ENCODE data around the gene KRT85.

Gene KRT85

GRCh38 chr12:52379536-52379935 lies 12.3 kb upstream of the KRT85 start:
- H3K27me3 ChIP-seq (ENCODE audit: control insufficient read depth in 1 of 2, insufficient read depth in 1 of 2, low read length in 2 of 2), result peaks cover 73 to 74% of the 10 kb centered on the region in 2 experiments
- no peak overlapping the region for H2BK15ac ChIP-seq (ENCODE audit: low read depth, poor library complexity, severe bottlenecking)
- no peak overlapping the region for H2BK5ac ChIP-seq (ENCODE audit: low read depth, low read length, poor library complexity, severe bottlenecking)
- H3K4me2 ChIP-seq (ENCODE audit: low read length, poor library complexity, severe bottlenecking), result no peak overlapping the region
- no peak for DNase-seq
- H3K9ac ChIP-seq (ENCODE audit: low read length), result no peak overlapping the region
- no peak overlapping the region for H3K4ac ChIP-seq (ENCODE audit: low read depth in 1 of 2, low read length in 2 of 2)
- no peak overlapping the region for H2BK120ac ChIP-seq (ENCODE audit: low read depth, low read length)
- 52% methylated on average over 2 of the region's 6 CpGs for WGBS
- H4K8ac ChIP-seq (ENCODE audit: low read length), result no peak overlapping the region
- H3K14ac ChIP-seq (ENCODE audit: low read length in 2 of 2), result no peak overlapping the region
- no peak overlapping the region for H2AK5ac ChIP-seq (ENCODE audit: low read length, severe bottlenecking)
- peaks cover 1% of the 10 kb centered on the region for H3K4me1 ChIP-seq (ENCODE audit: control insufficient read depth, insufficient read depth, low read depth, low read length)
- no peak overlapping the region for H3K23ac ChIP-seq (ENCODE audit: low read length in 2 of 2)
- no peak overlapping the region for H2BK12ac ChIP-seq (ENCODE audit: low read length in 2 of 2)
- H3K4me3 ChIP-seq (ENCODE audit: insufficient read depth in 1 of 2, low read depth in 1 of 2, low read length in 2 of 2), result no peak overlapping the region
- no peak overlapping the region for H2AFZ ChIP-seq (ENCODE audit: low read depth, low read length)
- no peaks in the 10 kb centered on the region for H3K9me3 ChIP-seq (ENCODE audit: control insufficient read depth, low read length)
- no peak overlapping the region for H3K18ac ChIP-seq (ENCODE audit: low read depth in 1 of 2, low read length in 2 of 2)
- H4K91ac ChIP-seq (ENCODE audit: low read length), result no peak overlapping the region
- H3K36me3 ChIP-seq (ENCODE audit: control insufficient read depth in 1 of 2, insufficient read depth in 2 of 2, low read depth in 1 of 2, low read length in 2 of 2), result no peaks in the 10 kb centered on the region
- no peak overlapping the region for H3K27ac ChIP-seq (ENCODE audit: low read length, poor library complexity, severe bottlenecking)
- no peaks in the 10 kb centered on the region for H3K79me1 ChIP-seq (replicated peaks; ENCODE audit: low read length, poor library complexity, severe bottlenecking)

DNA sequence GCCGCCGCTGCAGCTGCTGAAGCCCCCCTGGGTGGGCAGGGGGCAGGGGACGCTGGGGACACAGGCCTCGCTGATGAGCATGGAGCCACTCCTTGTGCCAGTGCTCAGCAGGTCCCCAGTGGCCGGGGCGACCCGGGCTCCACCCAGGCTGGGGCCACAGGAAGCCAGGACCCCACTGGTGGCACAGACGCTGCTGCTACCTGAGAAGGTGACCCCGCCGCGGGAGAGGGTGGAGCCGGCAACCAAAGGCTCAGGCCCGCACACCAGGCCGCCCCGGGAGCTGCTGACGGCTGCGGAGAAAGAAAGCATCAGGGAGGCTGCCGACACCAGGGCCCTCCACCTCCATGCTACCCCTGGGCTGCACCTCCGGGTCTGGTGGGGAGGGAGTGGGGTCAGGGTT lies 10.8 kb upstream of the KRT85 start:
- WGBS, result 87% methylated on average over 15 of the region's 19 CpGs

GRCh38 chr12:52377266-52377665 lies 10.0 kb upstream of the KRT85 start:
- Histone ChIP-seq H2BK15ac (ENCODE audit: low read depth, poor library complexity, severe bottlenecking) (no peak overlapping the region), H2BK5ac (ENCODE audit: low read depth, low read length, poor library complexity, severe bottlenecking) (no peak overlapping the region), H3K4me3 (ENCODE audit: insufficient read depth in 1 of 2, low read depth in 1 of 2, low read length in 2 of 2) (no peak overlapping the region), H3K4me1 (ENCODE audit: control insufficient read depth, insufficient read depth, low read depth, low read length) (peaks cover 1% of the 10 kb centered on the region), H4K91ac (ENCODE audit: low read length) (no peak overlapping the region), H3K36me3 (ENCODE audit: control insufficient read depth in 1 of 2, insufficient read depth in 2 of 2, low read depth in 1 of 2, low read length in 2 of 2) (no peaks in the 10 kb centered on the region), H2AK5ac (ENCODE audit: low read length, severe bottlenecking) (no peak overlapping the region), H2AFZ (ENCODE audit: low read depth, low read length) (no peak overlapping the region), H2BK12ac (ENCODE audit: low read length in 2 of 2) (no peak overlapping the region), H3K18ac (ENCODE audit: low read depth in 1 of 2, low read length in 2 of 2) (no peak overlapping the region), H3K9ac (ENCODE audit: low read length) (no peak overlapping the region), H3K14ac (ENCODE audit: low read length in 2 of 2) (no peak overlapping the region), H3K27ac (ENCODE audit: low read length, poor library complexity, severe bottlenecking) (no peak overlapping the region), H2BK120ac (ENCODE audit: low read depth, low read length) (no peak overlapping the region), H3K23ac (ENCODE audit: low read length in 2 of 2) (no peak overlapping the region), H3K4me2 (ENCODE audit: low read length, poor library complexity, severe bottlenecking) (no peak overlapping the region), H3K27me3 (ENCODE audit: control insufficient read depth in 1 of 2, insufficient read depth in 1 of 2, low read length in 2 of 2) (peaks cover 53 to 58% of the 10 kb centered on the region in 2 experiments), H3K79me1 (replicated peaks; ENCODE audit: low read length, poor library complexity, severe bottlenecking) (no peaks in the 10 kb centered on the region), H3K4ac (ENCODE audit: low read depth in 1 of 2, low read length in 2 of 2) (no peak overlapping the region), H3K9me3 (ENCODE audit: control insufficient read depth, low read length) (peaks cover 6% of the 10 kb centered on the region), H4K8ac (ENCODE audit: low read length) (no peak overlapping the region)
- 79% methylated on average over 8 of the region's 8 CpGs for WGBS
- no peak for DNase-seq

More for the DNA sequence above, 10.8 kb upstream of the KRT85 start:
- Histone ChIP-seq H3K9me3 (ENCODE audit: control insufficient read depth, low read length) (peaks cover 6% of the 10 kb centered on the region), H3K79me1 (replicated peaks; ENCODE audit: low read length, poor library complexity, severe bottlenecking) (no peaks in the 10 kb centered on the region), H3K14ac (ENCODE audit: low read length in 2 of 2) (no peak overlapping the region), H2BK15ac (ENCODE audit: low read depth, poor library complexity, severe bottlenecking) (no peak overlapping the region), H3K18ac (ENCODE audit: low read depth in 1 of 2, low read length in 2 of 2) (no peak overlapping the region), H4K8ac (ENCODE audit: low read length) (no peak overlapping the region), H4K91ac (ENCODE audit: low read length) (no peak overlapping the region), H3K36me3 (ENCODE audit: control insufficient read depth in 1 of 2, insufficient read depth in 2 of 2, low read depth in 1 of 2, low read length in 2 of 2) (no peaks in the 10 kb centered on the region), H3K23ac (ENCODE audit: low read length in 2 of 2) (no peak overlapping the region), H3K27ac (ENCODE audit: low read length, poor library complexity, severe bottlenecking) (no peak overlapping the region), H3K27me3 (ENCODE audit: control insufficient read depth in 1 of 2, insufficient read depth in 1 of 2, low read length in 2 of 2) (peaks cover 61 to 65% of the 10 kb centered on the region in 2 experiments), H2BK120ac (ENCODE audit: low read depth, low read length) (no peak overlapping the region), H2AK5ac (ENCODE audit: low read length, severe bottlenecking) (no peak overlapping the region), H3K4me2 (ENCODE audit: low read length, poor library complexity, severe bottlenecking) (no peak overlapping the region), H2BK5ac (ENCODE audit: low read depth, low read length, poor library complexity, severe bottlenecking) (no peak overlapping the region), H3K4me1 (ENCODE audit: control insufficient read depth, insufficient read depth, low read depth, low read length) (peaks cover 1% of the 10 kb centered on the region), H2BK12ac (ENCODE audit: low read length in 2 of 2) (no peak overlapping the region), H3K4ac (ENCODE audit: low read depth in 1 of 2, low read length in 2 of 2) (no peak overlapping the region), H2AFZ (ENCODE audit: low read depth, low read length) (no peak overlapping the region), H3K9ac (ENCODE audit: low read length) (no peak overlapping the region), H3K4me3 (ENCODE audit: insufficient read depth in 1 of 2, low read depth in 1 of 2, low read length in 2 of 2) (peak overlapping the region in 1 of 2 experiments; percentile 20)
- DNase-seq, result no peak

GRCh38 chr12:52372216-52373154 lies 5.2 kb upstream of the KRT85 start:
- Histone ChIP-seq H3K27me3 (ENCODE audit: control insufficient read depth in 1 of 2, insufficient read depth in 1 of 2, low read length in 2 of 2) (peaks cover 32 to 45% of the 10 kb centered on the region in 2 experiments), H2AK5ac (ENCODE audit: low read length, severe bottlenecking) (no peak overlapping the region), H3K9me3 (ENCODE audit: control insufficient read depth, low read length) (peaks cover 6% of the 10 kb centered on the region), H3K79me1 (replicated peaks; ENCODE audit: low read length, poor library complexity, severe bottlenecking) (no peaks in the 10 kb centered on the region), H3K23ac (ENCODE audit: low read length in 2 of 2) (no peak overlapping the region), H3K4me1 (ENCODE audit: control insufficient read depth, insufficient read depth, low read depth, low read length) (peaks cover 10% of the 10 kb centered on the region), H2BK12ac (ENCODE audit: low read length in 2 of 2) (no peak overlapping the region), H3K4me3 (ENCODE audit: insufficient read depth in 1 of 2, low read depth in 1 of 2, low read length in 2 of 2) (no peak overlapping the region), H3K27ac (ENCODE audit: low read length, poor library complexity, severe bottlenecking) (no peak overlapping the region), H3K36me3 (ENCODE audit: control insufficient read depth in 1 of 2, insufficient read depth in 2 of 2, low read depth in 1 of 2, low read length in 2 of 2) (no peaks in the 10 kb centered on the region), H3K14ac (ENCODE audit: low read length in 2 of 2) (no peak overlapping the region), H2BK5ac (ENCODE audit: low read depth, low read length, poor library complexity, severe bottlenecking) (no peak overlapping the region), H2AFZ (ENCODE audit: low read depth, low read length) (no peak overlapping the region), H2BK15ac (ENCODE audit: low read depth, poor library complexity, severe bottlenecking) (no peak overlapping the region), H3K9ac (ENCODE audit: low read length) (peak overlapping the region; percentile 71), H4K8ac (ENCODE audit: low read length) (no peak overlapping the region), H3K4ac (ENCODE audit: low read depth in 1 of 2, low read length in 2 of 2) (no peak overlapping the region), H2BK120ac (ENCODE audit: low read depth, low read length) (no peak overlapping the region), H4K91ac (ENCODE audit: low read length) (no peak overlapping the region), H3K18ac (ENCODE audit: low read depth in 1 of 2, low read length in 2 of 2) (no peak overlapping the region), H3K4me2 (ENCODE audit: low read length, poor library complexity, severe bottlenecking) (no peak overlapping the region)
- WGBS, result 37% methylated on average over 10 of the region's 10 CpGs
- DNase-seq, result peak; percentile 78
